Left lung (tissue), 10 donors: ENCODE measurements around the gene AP4S1. TPM values are rescaled to one million over a fixed set of nuclear protein-coding genes. Genes with fewer than 3 reads are reported as not detected.

Experiments
- ATAC-seq: fragments of 200-7000 bp; cut with Tn5 transposase; one replicate; pipeline ENCODE4 v1.9.1; 2020; ENCODE audit warnings: moderate library complexity
- DNase-seq, 4 donors: peaks; one replicate each; pipeline ENCODE4 v3.0.0-alpha.2; 2013 to 2020
- H3K27ac ChIP-seq, 2 donors: fragments of 200-600 bp; sonication (generic) in 1 of 2; one replicate each; pipeline versions ENCODE4 v1.5.0 to v1.8.0; 2020 to 2021
- H3K27me3 ChIP-seq, 2 donors: fragments of 200-600 bp; sonication (generic) in 1 of 2; one replicate each; pipeline versions ENCODE4 v1.5.0 to v1.8.0; 2020 to 2021
- H3K36me3 ChIP-seq, 2 donors: fragments of 200-600 bp; sonication (generic) in 1 of 2; one replicate each; pipeline versions ENCODE4 v1.5.0 to v1.8.0; 2020 to 2021
- H3K4me1 ChIP-seq, 2 donors: fragments of 200-600 bp; one replicate each; pipeline ENCODE4 v1.8.0; 2021
- H3K4me3 ChIP-seq, 2 donors: fragments of 200-600 bp; sonication (generic) in 1 of 2; one replicate each; pipeline versions ENCODE4 v1.5.0 to v1.8.0; 2020 to 2021; ENCODE audit warnings: mild to moderate bottlenecking in 1 of 2
- H3K9me3 ChIP-seq, 2 donors: fragments of 200-600 bp; sonication (generic) in 1 of 2; one replicate each; pipeline versions ENCODE4 v1.5.0 to v1.8.0; 2020 to 2021
- intact Hi-C, 2 donors: fragments of 100-400 bp; cut with DNase I; formaldehyde crosslinking; loops; one replicate each; pipeline versions ENCODE4 v1.11.2 to v1.14.2; 2022
- polyA plus RNA-seq, 6 donors: library from polyadenylated mRNA; unstranded; fragments of 120-200 nt; gene quantifications; one replicate each; pipeline ENCODE4 v1.2.1, GENCODE V29; 2013; ENCODE audit not compliant: insufficient read length in 6 of 6
- total RNA-seq, 2 donors: library from RNA; stranded (reverse); fragmentation: NEBNext Ultra II Directional; extraction: Animal tissue kit (Norgen Biotek cat#: 25700); gene quantifications; one replicate each; pipeline ENCODE4 v1.2.1, GENCODE V29; 2021
- TF ChIP-seq, protein P1 (sequence below), 2 donors: fragments of 200-600 bp; sonication (generic) in 1 of 2; IDR thresholded peaks; one replicate each; pipeline versions ENCODE4 v1.5.0 to v1.8.0; 2021; ENCODE audit warnings: antibody characterized with exemption in 2 of 2
- donor health status: DM: no; HTN: yes; CAD: no.
- donor health status: DM: no; HTN: no; CAD: no.

AP4S1 gene
- total and polyA plus RNA-seq, 8 donors = 6.9 to 25.0 (median 19.6) TPM

DNA sequence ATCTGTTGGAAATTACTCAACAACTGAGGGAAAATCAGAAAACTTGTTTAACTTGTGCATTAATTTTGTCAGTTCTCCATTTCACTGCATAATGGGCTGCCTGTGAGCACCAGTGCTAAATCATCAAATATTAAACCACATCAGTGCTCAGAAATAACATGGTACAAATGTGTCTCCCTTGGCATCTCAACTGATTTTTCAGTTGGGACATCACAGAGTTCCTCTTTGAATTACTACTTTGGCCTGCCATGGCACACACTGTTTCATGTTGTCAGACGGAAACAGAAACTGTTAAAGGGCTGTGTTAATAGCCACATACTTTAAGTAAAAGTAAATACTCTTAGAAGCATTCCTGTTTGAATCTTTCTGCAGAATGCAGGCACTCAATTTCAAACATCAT, 42.8 kb downstream of the AP4S1 start:
- H3K9me3 ChIP-seq = no peaks in the 10 kb centered on the region
- TF ChIP-seq, protein P1, sequence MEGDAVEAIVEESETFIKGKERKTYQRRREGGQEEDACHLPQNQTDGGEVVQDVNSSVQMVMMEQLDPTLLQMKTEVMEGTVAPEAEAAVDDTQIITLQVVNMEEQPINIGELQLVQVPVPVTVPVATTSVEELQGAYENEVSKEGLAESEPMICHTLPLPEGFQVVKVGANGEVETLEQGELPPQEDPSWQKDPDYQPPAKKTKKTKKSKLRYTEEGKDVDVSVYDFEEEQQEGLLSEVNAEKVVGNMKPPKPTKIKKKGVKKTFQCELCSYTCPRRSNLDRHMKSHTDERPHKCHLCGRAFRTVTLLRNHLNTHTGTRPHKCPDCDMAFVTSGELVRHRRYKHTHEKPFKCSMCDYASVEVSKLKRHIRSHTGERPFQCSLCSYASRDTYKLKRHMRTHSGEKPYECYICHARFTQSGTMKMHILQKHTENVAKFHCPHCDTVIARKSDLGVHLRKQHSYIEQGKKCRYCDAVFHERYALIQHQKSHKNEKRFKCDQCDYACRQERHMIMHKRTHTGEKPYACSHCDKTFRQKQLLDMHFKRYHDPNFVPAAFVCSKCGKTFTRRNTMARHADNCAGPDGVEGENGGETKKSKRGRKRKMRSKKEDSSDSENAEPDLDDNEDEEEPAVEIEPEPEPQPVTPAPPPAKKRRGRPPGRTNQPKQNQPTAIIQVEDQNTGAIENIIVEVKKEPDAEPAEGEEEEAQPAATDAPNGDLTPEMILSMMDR (IDR thresholded peaks at IDR 0.05) = no peak
- ATAC-seq = peak; percentile 91
- H3K36me3 ChIP-seq = peaks cover 0 to 3% of the 10 kb centered on the region in 2 donors
- H3K27ac ChIP-seq = peak overlapping the region; percentile 66 to 70
- H3K4me3 ChIP-seq = no peak overlapping the region
- no peaks in the 10 kb centered on the region for H3K27me3 ChIP-seq
- H3K4me1 ChIP-seq = peaks cover 5 to 21% of the 10 kb centered on the region in 2 donors
- intact Hi-C loops = no loop called here
- no peak for DNase-seq

DNA sequence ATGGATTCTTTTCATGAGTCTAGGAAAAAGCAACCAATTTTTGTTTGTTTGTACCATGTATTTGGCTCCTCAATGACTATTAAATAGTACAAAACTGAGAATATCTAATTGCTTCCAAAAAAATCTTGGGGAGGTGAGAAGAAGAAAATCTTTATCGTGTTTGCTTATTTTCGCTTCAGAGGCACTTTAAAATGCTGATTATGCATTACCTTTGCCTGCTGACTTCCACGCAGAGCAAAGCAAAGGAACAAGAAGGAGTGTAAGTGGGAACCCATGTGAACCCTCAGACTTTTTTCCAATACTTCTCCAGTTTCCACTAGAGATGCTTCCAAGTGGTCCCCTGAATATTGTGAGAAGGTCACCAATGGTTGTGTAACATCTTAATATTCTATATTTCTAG, 43.9 kb downstream of the AP4S1 start:
- no peak for ATAC-seq
- DNase-seq = no peak
- intact Hi-C loops = no loop called here
- H3K4me3 ChIP-seq = no peak overlapping the region
- no peaks in the 10 kb centered on the region for H3K9me3 ChIP-seq
- H3K4me1 ChIP-seq = peaks cover 5 to 21% of the 10 kb centered on the region in 2 donors
- H3K36me3 ChIP-seq = peaks cover 0 to 3% of the 10 kb centered on the region in 2 donors
- peak overlapping the region in 1 of 2 donors; percentile 70 for H3K27ac ChIP-seq
- no peaks in the 10 kb centered on the region for H3K27me3 ChIP-seq
- TF ChIP-seq, protein P1 (IDR thresholded peaks at IDR 0.05) = no peak

DNA sequence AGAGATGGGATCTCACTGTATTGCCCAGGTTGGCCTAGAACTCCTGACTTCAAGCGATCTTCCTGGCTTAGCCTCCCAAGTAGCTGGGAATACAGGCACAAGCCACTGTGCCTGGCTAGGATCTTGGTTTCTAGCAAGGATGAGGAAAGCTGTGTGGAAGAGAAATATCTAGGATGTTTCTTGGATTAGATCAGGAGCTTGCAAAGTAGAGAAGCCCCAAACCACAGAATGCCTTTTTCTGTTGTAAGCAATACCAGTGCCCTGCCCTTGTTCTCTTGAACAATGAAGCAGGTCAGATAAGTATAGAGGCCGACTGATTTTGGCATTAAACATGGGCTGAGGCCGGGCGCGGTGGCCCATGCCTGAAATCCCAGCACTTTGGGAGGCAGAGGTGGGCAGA, 45.0 kb downstream of the AP4S1 start:
- Histone ChIP-seq H3K4me1 (peaks cover 5 to 21% of the 10 kb centered on the region in 2 donors), H3K9me3 (no peaks in the 10 kb centered on the region), H3K27me3 (no peaks in the 10 kb centered on the region), H3K4me3 (no peak overlapping the region), H3K36me3 (peaks cover 0 to 3% of the 10 kb centered on the region in 2 donors), H3K27ac (no peak overlapping the region)
- TF ChIP-seq, protein P1 (IDR thresholded peaks at IDR 0.05) = no peak
- ATAC-seq = peak; percentile 26
- intact Hi-C loops = no loop called here
- DNase-seq = no peak

DNA sequence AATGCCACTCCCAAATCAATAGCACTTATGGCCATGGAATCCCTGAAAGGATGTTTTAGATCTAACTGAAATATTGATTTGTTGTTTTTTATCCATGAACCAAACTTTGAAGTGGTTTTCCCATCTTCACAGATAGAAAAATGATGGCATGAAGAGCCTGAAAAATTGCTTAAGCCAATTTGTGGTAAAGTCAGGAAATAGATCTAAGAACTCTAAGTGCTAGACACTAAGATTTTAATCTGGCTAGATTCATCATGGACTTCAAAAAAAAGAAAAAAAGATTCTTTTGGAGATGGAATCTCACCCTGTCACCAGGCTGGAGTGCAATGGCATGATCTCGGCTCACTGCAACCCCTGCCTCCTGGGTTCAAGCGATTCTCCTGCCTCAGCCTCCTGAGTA, 45.7 kb downstream of the AP4S1 start:
- H3K36me3 ChIP-seq = peaks cover 0 to 3% of the 10 kb centered on the region in 2 donors
- TF ChIP-seq, protein P1 (IDR thresholded peaks at IDR 0.05) = no peak
- H3K27ac ChIP-seq = no peak overlapping the region
- DNase-seq = no peak
- intact Hi-C loops = no loop called here
- no peaks in the 10 kb centered on the region for H3K9me3 ChIP-seq
- H3K4me1 ChIP-seq = peaks cover 5 to 21% of the 10 kb centered on the region in 2 donors
- no peaks in the 10 kb centered on the region for H3K27me3 ChIP-seq
- no peak overlapping the region for H3K4me3 ChIP-seq
- ATAC-seq = no peak

GRCh38 chr14:31075144-31075543, 49.7 kb downstream of the AP4S1 start:
- intact Hi-C loops = no loop called here
- peaks cover 0 to 3% of the 10 kb centered on the region in 2 donors for H3K36me3 ChIP-seq
- TF ChIP-seq, protein P1 (IDR thresholded peaks at IDR 0.05) = no peak
- ATAC-seq (no peak), DNase-seq (no peak)
- H3K27me3 ChIP-seq = no peaks in the 10 kb centered on the region
- no peaks in the 10 kb centered on the region for H3K9me3 ChIP-seq
- H3K4me1 ChIP-seq = no peaks in the 10 kb centered on the region
- no peak overlapping the region for H3K4me3 ChIP-seq
- H3K27ac ChIP-seq = no peak overlapping the region
